ENCODE data around the gene BACE1-AS. TPM values are rescaled to one million over a fixed set of nuclear protein-coding genes. Genes with fewer than 3 reads are reported as not detected.

The BACE1-AS gene
- total and polyA plus RNA-seq, 2 donors (not counting 1 experiment from before 2014, with no cell fraction given), result 4.2 to 4.5 TPM

GRCh38 chr11:117284053-117284452 is 7.1 kb upstream of the BACE1-AS start:
- H3K27ac ChIP-seq (ENCODE audit: insufficient read depth, low read length), result no peak overlapping the region
- no peak overlapping the region for H2AFZ ChIP-seq (ENCODE audit: low read length)
- no peak overlapping the region for H3K9ac ChIP-seq (ENCODE audit: insufficient read depth, low read length)
- peaks cover 2% of the 10 kb centered on the region for H3K36me3 ChIP-seq (ENCODE audit: control insufficient read depth, insufficient read depth, low read length)
- H4K20me1 ChIP-seq (ENCODE audit: control insufficient read depth, extremely low read depth, insufficient read depth, low read length), result no peaks in the 10 kb centered on the region
- H3K4me3 ChIP-seq (replicated peaks in 1 of 4; ENCODE audit: control extremely low read depth in 1 of 4, insufficient read depth in 1 of 4, low read depth in 3 of 4, low read length in 4 of 4), result no peak overlapping the region
- DNase-seq (ENCODE audit: low read depth in 2 of 2), result no peak
- H3K9me3 ChIP-seq (ENCODE audit: control insufficient read depth, insufficient read depth, low read depth, low read length), result no peaks in the 10 kb centered on the region
- H3K4me1 ChIP-seq (ENCODE audit: control insufficient read depth, extremely low read depth, insufficient read depth, low read length), result peaks cover 14% of the 10 kb centered on the region
- H3K4me2 ChIP-seq (ENCODE audit: extremely low read depth, insufficient read depth, low read length), result no peak overlapping the region
- no peak for TF ChIP-seq CTCF (conservative IDR thresholded peaks at IDR 0.05 in 1 of 2, IDR thresholded peaks at IDR 0.05 in 1 of 2; ENCODE audit: low read depth in 1 of 2, low read length in 2 of 2)
- no peak for TF ChIP-seq EZH2 (IDR thresholded peaks at IDR 0.05; ENCODE audit: low read length, missing control alignments)
- no peaks in the 10 kb centered on the region for H3K27me3 ChIP-seq (ENCODE audit: control insufficient read depth, insufficient read depth, low read length)
- no peaks in the 10 kb centered on the region for H3K79me2 ChIP-seq (ENCODE audit: control insufficient read depth, insufficient read depth, low read length)

- no peak overlapping the region for H3K4me2 ChIP-seq (ENCODE audit: extremely low read depth, insufficient read depth, low read length)
- no peaks in the 10 kb centered on the region for H3K9me3 ChIP-seq (ENCODE audit: control insufficient read depth, insufficient read depth, low read depth, low read length)
- H3K4me3 ChIP-seq (replicated peaks in 1 of 4; ENCODE audit: control extremely low read depth in 1 of 4, insufficient read depth in 1 of 4, low read depth in 3 of 4, low read length in 4 of 4), result no peak overlapping the region
- H3K27me3 ChIP-seq (ENCODE audit: control insufficient read depth, insufficient read depth, low read length), result no peaks in the 10 kb centered on the region
- H3K79me2 ChIP-seq (ENCODE audit: control insufficient read depth, insufficient read depth, low read length), result no peaks in the 10 kb centered on the region
- no peak overlapping the region for H3K27ac ChIP-seq (ENCODE audit: insufficient read depth, low read length)
- H3K4me1 ChIP-seq (ENCODE audit: control insufficient read depth, extremely low read depth, insufficient read depth, low read length), result peaks cover 6% of the 10 kb centered on the region
- no peak for DNase-seq (ENCODE audit: low read depth in 2 of 2)
- no peak overlapping the region for H2AFZ ChIP-seq (ENCODE audit: low read length)
- H4K20me1 ChIP-seq (ENCODE audit: control insufficient read depth, extremely low read depth, insufficient read depth, low read length), result no peaks in the 10 kb centered on the region
- TF ChIP-seq CTCF (conservative IDR thresholded peaks at IDR 0.05 in 1 of 2, IDR thresholded peaks at IDR 0.05 in 1 of 2; ENCODE audit: low read depth in 1 of 2, low read length in 2 of 2) (no peak), EZH2 (IDR thresholded peaks at IDR 0.05; ENCODE audit: low read length, missing control alignments) (no peak)
- peaks cover 15% of the 10 kb centered on the region for H3K36me3 ChIP-seq (ENCODE audit: control insufficient read depth, insufficient read depth, low read length)
- no peak overlapping the region for H3K9ac ChIP-seq (ENCODE audit: insufficient read depth, low read length)
These were observed 4.6 kb upstream of the BACE1-AS start for GRCh38 chr11:117286588-117286987.

GRCh38 chr11:117287668-117288067 is 3.5 kb upstream of the BACE1-AS start:
- DNase-seq (ENCODE audit: low read depth in 2 of 2), result no peak
- TF ChIP-seq CTCF (conservative IDR thresholded peaks at IDR 0.05 in 1 of 2, IDR thresholded peaks at IDR 0.05 in 1 of 2; ENCODE audit: low read depth in 1 of 2, low read length in 2 of 2) (no peak), EZH2 (IDR thresholded peaks at IDR 0.05; ENCODE audit: low read length, missing control alignments) (no peak)
- Histone ChIP-seq H4K20me1 (ENCODE audit: control insufficient read depth, extremely low read depth, insufficient read depth, low read length) (no peaks in the 10 kb centered on the region), H2AFZ (ENCODE audit: low read length) (no peak overlapping the region), H3K79me2 (ENCODE audit: control insufficient read depth, insufficient read depth, low read length) (no peaks in the 10 kb centered on the region), H3K4me3 (replicated peaks in 1 of 4; ENCODE audit: control extremely low read depth in 1 of 4, insufficient read depth in 1 of 4, low read depth in 3 of 4, low read length in 4 of 4) (no peak overlapping the region), H3K9ac (ENCODE audit: insufficient read depth, low read length) (no peak overlapping the region), H3K9me3 (ENCODE audit: control insufficient read depth, insufficient read depth, low read depth, low read length) (no peaks in the 10 kb centered on the region), H3K36me3 (ENCODE audit: control insufficient read depth, insufficient read depth, low read length) (peaks cover 15% of the 10 kb centered on the region), H3K27me3 (ENCODE audit: control insufficient read depth, insufficient read depth, low read length) (no peaks in the 10 kb centered on the region), H3K27ac (ENCODE audit: insufficient read depth, low read length) (no peak overlapping the region), H3K4me1 (ENCODE audit: control insufficient read depth, extremely low read depth, insufficient read depth, low read length) (no peaks in the 10 kb centered on the region), H3K4me2 (ENCODE audit: extremely low read depth, insufficient read depth, low read length) (no peak overlapping the region)
